HCT116 (cell line): ENCODE results near the gene TMEM186. TPM values are rescaled to one million over a fixed set of nuclear protein-coding genes. Genes with fewer than 3 reads are reported as not detected.

ENCODE experiments used
- ATAC-seq: fragments of 200-7000 bp; cut with Tn5 transposase; 2 replicates; pipeline ENCODE4 v1.9.1; 2020; ENCODE audit warnings: mild to moderate bottlenecking, moderate library complexity
- BruUV-seq: library from RNA; stranded (reverse); fragments of 400-500 nt; replicated peaks from 2 replicates; lab custom pipeline; 2021; lab: Mats Ljungman, UMichigan
- CTCF ChIA-PET: fragments of 300-600 bp; sonication (Branson Sonifier 250); formaldehyde crosslinking; loops from one replicate; lab custom pipeline; 2021; ENCODE audit warnings: antibody characterized with exemption; lab: Charles Lee
- POLR2A ChIA-PET: fragments of 300-600, 350-600 bp; sonication (Branson Sonifier 250); formaldehyde crosslinking; loops from one replicate; lab custom pipeline; 2021; ENCODE audit warnings: antibody characterized with exemption; lab: Charles Lee
- RAD21 ChIA-PET, 2 experiments: fragments of 300-600 bp; sonication (Branson Sonifier 250); formaldehyde crosslinking; loops; one replicate each; lab custom pipeline; 2023; ENCODE audit warnings: low total read pairs in 2 of 2; ENCODE audit not compliant: uncharacterized antibody in 2 of 2, unreplicated experiment in 2 of 2, low non-redundant PET in 1 of 2; lab: Charles Lee
- DNase-seq: peaks from one replicate; pipeline ENCODE4 v3.0.0-alpha.2; 2010; ENCODE audit warnings: low read depth, low spot score
- H2AFZ ChIP-seq: fragments of 200-600 bp; shearing (Covaris generic), sonication (generic); 2 replicates; pipeline ENCODE4 v1.6.1; 2017; ENCODE audit warnings: low read depth, mixed run types, mixed read lengths, antibody characterized with exemption, low read length; ENCODE audit not compliant: poor library complexity, severe bottlenecking
- H3K27ac ChIP-seq: 2 replicates; pipeline ENCODE4 v1.5.1; 2012; ENCODE audit warnings: low read depth, low read length
- H3K27me3 ChIP-seq: fragments of 200-600 bp; sonication (generic); 2 replicates; pipeline ENCODE4 v1.6.1; 2016; ENCODE audit warnings: mixed run types, low read length, mixed read lengths; ENCODE audit not compliant: insufficient read depth
- H3K36me3 ChIP-seq, 2 experiments: fragments of 200-500 bp in 1 of 2; fragments of 200-600 bp in 1 of 2; sonication (Bioruptor generic) in 1 of 2; sonication (generic) in 1 of 2; 2 replicates each; pipeline versions ENCODE4 v1.5.1 to v1.6.1; 2014 to 2016; ENCODE audit warnings: low read length in 2 of 2, inconsistent platforms in 1 of 2, mixed read lengths in 1 of 2, mixed run types in 1 of 2; ENCODE audit not compliant: insufficient read depth in 2 of 2, control insufficient read depth in 1 of 2
- H3K4me1 ChIP-seq, 2 experiments: fragments of 200-600 bp in 1 of 2; sonication (generic) in 1 of 2; 2 replicates each; pipeline versions ENCODE4 v1.5.1 to v1.6.1; 2012 to 2017; ENCODE audit warnings: low read length in 2 of 2, inconsistent platforms in 1 of 2, mild to moderate bottlenecking in 1 of 2, mixed read lengths in 1 of 2, mixed run types in 1 of 2, moderate library complexity in 1 of 2; ENCODE audit not compliant: insufficient read depth in 2 of 2, control insufficient read depth in 1 of 2
- H3K4me2 ChIP-seq: fragments of 200-600 bp; sonication (generic); 2 replicates; pipeline ENCODE4 v1.6.1; 2017; ENCODE audit warnings: mixed run types, low read length, mixed read lengths
- H3K4me3 ChIP-seq, 2 experiments: fragments of 200-600 bp in 1 of 2; sonication (generic) in 1 of 2; replicated peaks in 1 of 2; 2 replicates each; pipeline ENCODE4 v1.5.1; 2011 to 2016; ENCODE audit warnings: low read length in 2 of 2, control low read depth in 1 of 2, low read depth in 1 of 2, mild to moderate bottlenecking in 1 of 2, mixed read lengths in 1 of 2, mixed run types in 1 of 2
- H3K79me2 ChIP-seq: fragments of 200-600 bp; sonication (generic); 2 replicates; pipeline ENCODE4 v1.6.1; 2017; ENCODE audit warnings: mild to moderate bottlenecking, mixed run types, low read length, moderate library complexity, mixed read lengths; ENCODE audit not compliant: insufficient read depth
- H3K9ac ChIP-seq: fragments of 200-600 bp; sonication (generic); 2 replicates; pipeline ENCODE4 v1.6.1; 2016; ENCODE audit warnings: low read length, mixed read lengths
- H3K9me2 ChIP-seq: fragments of 200-600 bp; sonication (generic), shearing (Covaris generic); 2 replicates; pipeline ENCODE4 v1.6.1; 2017; ENCODE audit warnings: mixed run types, mild to moderate bottlenecking, moderate library complexity; ENCODE audit not compliant: insufficient read depth
- H3K9me3 ChIP-seq, 2 experiments: fragments of 200-500 bp in 1 of 2; fragments of 200-600 bp in 1 of 2; sonication (Bioruptor generic) in 1 of 2; sonication (generic) in 1 of 2; 2 replicates each; pipeline ENCODE4 v1.6.1; 2014 to 2017; ENCODE audit warnings: low read length in 2 of 2, mixed read lengths in 2 of 2, inconsistent platforms in 1 of 2, low read depth in 1 of 2, mild to moderate bottlenecking in 1 of 2, mixed run types in 1 of 2, moderate library complexity in 1 of 2; ENCODE audit not compliant: control insufficient read depth in 1 of 2, insufficient read depth in 1 of 2
- H4K20me1 ChIP-seq: fragments of 200-600 bp; sonication (generic), shearing (Covaris generic); 2 replicates; pipeline ENCODE4 v1.6.1; 2017; ENCODE audit warnings: mixed run types, mild to moderate bottlenecking, moderate library complexity; ENCODE audit not compliant: insufficient read depth
- ATF3 ChIP-seq: IDR thresholded peaks from 2 replicates; pipeline ENCODE4 v1.6.1; 2012
- CEBPB ChIP-seq: IDR thresholded peaks from 2 replicates; pipeline ENCODE4 v1.6.1; 2012; ENCODE audit warnings: low read depth
- EGR1 ChIP-seq: IDR thresholded peaks from 2 replicates; pipeline ENCODE4 v1.6.1; 2012; ENCODE audit warnings: low read depth
- EZH2phosphoT487 ChIP-seq: fragments of 200-600 bp; IDR thresholded peaks from 2 replicates; pipeline ENCODE4 v1.6.1; 2018; ENCODE audit warnings: antibody characterized with exemption, borderline replicate concordance
- MAX ChIP-seq: IDR thresholded peaks from 2 replicates; pipeline ENCODE4 v1.6.1; 2012
- POLR2AphosphoS5 ChIP-seq: IDR thresholded peaks from 2 replicates; pipeline ENCODE4 v1.6.1; 2011; ENCODE audit warnings: mild to moderate bottlenecking, low read depth, low read length, moderate library complexity
- RAD21 ChIP-seq: IDR thresholded peaks from 2 replicates; pipeline ENCODE4 v1.6.1; 2012; ENCODE audit warnings: low read depth, mild to moderate bottlenecking
- REST ChIP-seq: IDR thresholded peaks from 2 replicates; pipeline ENCODE4 v1.6.1; 2012; ENCODE audit warnings: low read depth
- SP1 ChIP-seq: IDR thresholded peaks from 2 replicates; pipeline ENCODE4 v1.6.1; 2012; ENCODE audit warnings: low read depth
- TCF7L2 ChIP-seq: IDR thresholded peaks from 2 replicates; pipeline ENCODE4 v1.7.0; 2011; ENCODE audit warnings: borderline replicate concordance, inconsistent platforms; ENCODE audit not compliant: insufficient read depth, insufficient read length; ENCODE audit errors: extremely low read depth
- ZBTB33 ChIP-seq: IDR thresholded peaks from 2 replicates; pipeline ENCODE4 v1.6.1; 2011; ENCODE audit warnings: mild to moderate bottlenecking, low read length, moderate library complexity; ENCODE audit not compliant: insufficient replicate concordance; ENCODE audit errors: extremely low read depth
- ZNF274 ChIP-seq: fragments of 200-500 bp; sonication (Bioruptor generic); IDR thresholded peaks from 2 replicates; pipeline ENCODE4 v1.6.1; 2014; ENCODE audit warnings: mild to moderate bottlenecking, low read depth, low read length, inconsistent platforms
- intact Hi-C: fragments of 100-400 bp; cut with micrococcal nuclease; formaldehyde crosslinking; loops from 2 replicates; pipeline ENCODE4 v1.10.0; 2022
- total RNA-seq: library from RNA; stranded (reverse); gene quantifications from one replicate; pipeline ENCODE4 v1.2.1, GENCODE V29; 2021; ENCODE audit not compliant: unreplicated experiment

Gene TMEM186
- total RNA-seq, 1 experiment from 2014 or later: 14.0 TPM

GRCh38 chr16:8831450-8831849, 34.0 kb upstream of the TMEM186 start:
- H3K79me2 ChIP-seq: peaks cover 58% of the 10 kb centered on the region
- H3K9me2 ChIP-seq: no peaks in the 10 kb centered on the region
- H3K4me3 ChIP-seq: no peak overlapping the region
- no peak overlapping the region for H3K4me2 ChIP-seq
- H4K20me1 ChIP-seq: no peaks in the 10 kb centered on the region
- no peak for TF ChIP-seq ZNF274
- no peak for TF ChIP-seq EZH2phosphoT487
- no peak for TF ChIP-seq CEBPB
- TF ChIP-seq SP1: no peak
- no peak for TF ChIP-seq ZBTB33
- TF ChIP-seq RAD21: no peak
- no peak for TF ChIP-seq POLR2AphosphoS5
- no TSS peak for BruUV-seq
- DNase-seq: no peak
- H3K36me3 ChIP-seq: peaks cover 11 to 34% of the 10 kb centered on the region in 2 experiments; a peak in 3 of 4 replicates
- ChIA-PET CTCF (no interaction called here), POLR2A (no interaction called here), RAD21 (no interaction called here)
- no peak overlapping the region for H3K9ac ChIP-seq
- H3K4me1 ChIP-seq: no peaks in the 10 kb centered on the region
- intact Hi-C loops: no loop called here
- H2AFZ ChIP-seq: no peak overlapping the region
- no peaks in the 10 kb centered on the region for H3K27me3 ChIP-seq
- ATAC-seq: no peak
- H3K9me3 ChIP-seq: no peaks in the 10 kb centered on the region
- no peak overlapping the region for H3K27ac ChIP-seq

DNA sequence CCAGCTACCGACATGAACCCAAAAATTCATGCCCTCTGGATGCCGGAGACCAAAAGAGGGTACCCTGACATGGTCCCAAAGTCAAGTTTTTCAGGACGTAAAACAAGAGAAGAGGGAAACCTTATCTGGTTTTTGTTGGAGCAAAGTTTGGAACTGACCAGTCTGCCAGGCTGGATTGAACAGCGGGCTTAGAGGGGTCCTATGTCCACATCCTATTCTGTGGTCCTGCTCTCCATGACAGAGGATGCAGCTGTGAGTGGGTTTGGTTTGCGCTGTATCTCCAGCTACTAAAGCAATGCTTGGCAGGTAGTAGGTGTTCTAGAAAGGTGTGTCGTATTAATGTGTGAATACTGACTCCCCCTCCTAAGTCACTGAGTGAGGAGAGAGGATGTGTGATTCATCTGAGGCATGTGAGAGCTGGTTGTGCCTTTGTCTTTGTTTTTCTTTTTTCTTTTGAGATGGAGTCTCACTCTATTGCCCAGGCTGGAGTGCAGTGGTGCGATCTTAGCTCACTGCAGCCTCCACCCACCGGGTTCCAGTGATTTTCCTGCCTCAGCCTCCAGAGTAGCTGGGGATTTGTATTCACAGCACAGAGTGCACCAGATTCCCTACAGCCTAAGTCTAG, 31.2 kb upstream of the TMEM186 start:
- H3K9me2 ChIP-seq: no peaks in the 10 kb centered on the region
- no peak for DNase-seq
- no peak overlapping the region for H3K4me2 ChIP-seq
- H3K79me2 ChIP-seq: peaks cover 68% of the 10 kb centered on the region
- no peak overlapping the region for H3K9ac ChIP-seq
- no TSS peak for BruUV-seq
- POLR2A ChIA-PET: no interaction called here
- RAD21 ChIA-PET: no interaction called here
- peaks cover 18 to 44% of the 10 kb centered on the region in 2 experiments; a peak in 3 of 4 replicates for H3K36me3 ChIP-seq
- no peak overlapping the region for H2AFZ ChIP-seq
- no peaks in the 10 kb centered on the region for H3K27me3 ChIP-seq
- TF ChIP-seq ATF3 (no peak), MAX (no peak), EZH2phosphoT487 (no peak), REST (no peak), ZNF274 (no peak), EGR1 (no peak), TCF7L2 (no peak), POLR2AphosphoS5 (no peak)
- no peak overlapping the region for H3K4me3 ChIP-seq
- no peak for ATAC-seq
- no peaks in the 10 kb centered on the region for H3K9me3 ChIP-seq
- no peak overlapping the region for H3K27ac ChIP-seq
- CTCF ChIA-PET: no interaction called here
- intact Hi-C loops: no loop called here
- H3K4me1 ChIP-seq: no peaks in the 10 kb centered on the region
- peaks cover 5% of the 10 kb centered on the region for H4K20me1 ChIP-seq
